Keratinocyte (primary cell): ENCODE results near the gene LRR1.

Experiments used
- CTCF ChIP-seq, 3 experiments: IDR thresholded peaks in 1 of 3; conservative IDR thresholded peaks in 1 of 3; optimal IDR thresholded peaks in 1 of 3; 2 replicates in 2 of 3; 3 replicates in 1 of 3; pipeline versions ENCODE3 to v1.5.1; 2011; ENCODE audit warnings: low read length in 3 of 3, mild to moderate bottlenecking in 3 of 3, moderate library complexity in 2 of 3, control low read depth in 1 of 3, inconsistent platforms in 1 of 3; ENCODE audit not compliant: insufficient read depth in 2 of 3; ENCODE audit errors: extremely low read depth in 1 of 3
- EZH2 ChIP-seq: IDR thresholded peaks from one replicate; pipeline ENCODE4 v1.6.1; 2012; ENCODE audit warnings: inconsistent platforms, mild to moderate bottlenecking, low read length, moderate library complexity

- TF ChIP-seq CTCF (optimal IDR thresholded peaks at IDR 0.05 in 1 of 3, IDR thresholded peaks at IDR 0.05 in 1 of 3, conservative IDR thresholded peaks at IDR 0.05 in 1 of 3; ENCODE audit: extremely low read depth in 1 of 3, insufficient read depth in 2 of 3, low read length in 3 of 3) (peak in 2 of 3 experiments; percentile 52 to 76), EZH2 (no peak)
These were observed 11.9 kb upstream of the LRR1 start for GRCh38 chr14:49586673-49587460.
